ENCODE data around the gene SIM1. TPM values are rescaled to one million over a fixed set of nuclear protein-coding genes. Genes with fewer than 3 reads are reported as not detected.

SIM1 gene
- total and polyA plus RNA-seq, 12 donors, result not detected

DNA sequence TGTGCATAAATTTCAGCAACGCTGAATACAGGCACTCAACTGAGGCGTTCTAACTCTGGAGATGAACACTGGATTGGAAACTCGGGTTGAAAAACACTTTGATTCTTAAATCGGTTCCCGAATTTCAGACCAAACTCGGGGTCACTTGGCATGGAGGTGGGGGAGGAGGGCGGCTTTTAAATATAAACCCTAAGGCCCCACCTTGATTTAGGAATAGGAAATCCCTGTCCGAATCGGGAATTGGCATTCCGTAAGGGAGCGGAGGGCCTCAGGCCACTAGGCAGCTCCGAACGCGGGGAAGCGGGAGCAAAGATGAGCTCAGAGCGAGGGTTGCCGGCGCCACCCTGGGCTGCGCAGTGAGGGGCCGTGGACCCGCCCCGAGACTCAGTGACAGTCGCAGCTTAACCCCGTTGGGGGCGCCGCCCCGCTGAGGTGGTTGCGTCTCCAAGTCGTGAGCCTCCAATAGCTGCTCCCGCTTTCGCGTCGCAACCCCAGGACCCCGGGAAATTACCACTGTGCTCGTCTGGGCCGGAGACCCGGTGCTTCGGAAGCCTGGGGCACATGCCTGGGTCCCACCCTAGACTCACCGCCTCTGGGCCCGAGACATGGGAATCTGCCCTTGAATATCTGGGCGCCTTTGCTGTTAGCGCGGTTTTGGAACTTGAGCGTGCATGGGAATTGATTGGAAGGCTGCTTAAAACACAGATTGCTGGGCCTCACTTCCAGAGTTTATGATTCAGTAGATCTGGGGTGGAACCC lies 4.6 kb upstream of the SIM1 start:
- Histone ChIP-seq H3K36me3 (no peaks in the 10 kb centered on the region), H3K4me1 (peaks cover 0 to 26% (median 11%) of the 10 kb centered on the region in 9 donors), H3K27ac (no peak overlapping the region), H3K9me3 (no peaks in the 10 kb centered on the region), H3K27me3 (peaks cover 31 to 100% (median 100%) of the 10 kb centered on the region in 7 donors), H3K4me3 (no peak overlapping the region)
- TF ChIP-seq, protein P1, sequence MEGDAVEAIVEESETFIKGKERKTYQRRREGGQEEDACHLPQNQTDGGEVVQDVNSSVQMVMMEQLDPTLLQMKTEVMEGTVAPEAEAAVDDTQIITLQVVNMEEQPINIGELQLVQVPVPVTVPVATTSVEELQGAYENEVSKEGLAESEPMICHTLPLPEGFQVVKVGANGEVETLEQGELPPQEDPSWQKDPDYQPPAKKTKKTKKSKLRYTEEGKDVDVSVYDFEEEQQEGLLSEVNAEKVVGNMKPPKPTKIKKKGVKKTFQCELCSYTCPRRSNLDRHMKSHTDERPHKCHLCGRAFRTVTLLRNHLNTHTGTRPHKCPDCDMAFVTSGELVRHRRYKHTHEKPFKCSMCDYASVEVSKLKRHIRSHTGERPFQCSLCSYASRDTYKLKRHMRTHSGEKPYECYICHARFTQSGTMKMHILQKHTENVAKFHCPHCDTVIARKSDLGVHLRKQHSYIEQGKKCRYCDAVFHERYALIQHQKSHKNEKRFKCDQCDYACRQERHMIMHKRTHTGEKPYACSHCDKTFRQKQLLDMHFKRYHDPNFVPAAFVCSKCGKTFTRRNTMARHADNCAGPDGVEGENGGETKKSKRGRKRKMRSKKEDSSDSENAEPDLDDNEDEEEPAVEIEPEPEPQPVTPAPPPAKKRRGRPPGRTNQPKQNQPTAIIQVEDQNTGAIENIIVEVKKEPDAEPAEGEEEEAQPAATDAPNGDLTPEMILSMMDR (IDR thresholded peaks at IDR 0.05), result no peak
- ATAC-seq (no peak), DNase-seq (no peak)
- intact Hi-C loops (cut with DNase I), result no loop called here
- whole genome bisulfite sequencing, 2 donors, result 11 to 12% methylated on average over 44 of the region's 44 CpGs

DNA sequence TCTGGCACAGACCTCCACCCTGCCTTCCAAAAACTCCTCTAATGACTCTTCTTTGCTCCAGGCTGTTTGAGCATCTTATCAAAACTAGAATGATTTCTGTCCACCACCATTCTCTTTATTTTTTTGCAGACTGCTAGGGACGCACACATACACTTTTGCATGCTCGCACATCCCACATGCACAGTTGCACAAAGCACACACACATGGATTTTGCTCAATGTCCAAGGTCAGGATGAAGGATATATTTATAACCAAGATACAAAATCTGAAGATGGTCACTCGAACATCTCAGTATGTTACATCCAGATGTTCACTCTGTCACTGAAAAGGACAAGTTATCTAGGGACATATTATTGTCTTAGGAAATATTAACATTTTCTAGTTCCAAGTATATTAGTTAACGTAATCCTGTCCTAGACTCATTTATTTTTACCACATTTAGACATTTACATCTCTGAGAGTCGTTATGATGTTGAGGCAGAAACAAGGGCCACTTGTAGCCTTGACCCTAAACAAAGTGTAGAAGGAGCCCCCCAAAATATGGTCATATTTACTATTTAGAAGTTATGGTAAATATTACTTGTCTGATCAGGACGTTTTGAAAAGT lies 3.4 kb upstream of the SIM1 start:
- H3K27me3 ChIP-seq, result peaks cover 39 to 100% (median 100%) of the 10 kb centered on the region in 7 donors
- 20 to 23% methylated on average over 6 of the region's 6 CpGs for WGBS, 2 donors
- H3K4me1 ChIP-seq, result peaks cover 0 to 38% (median 16%) of the 10 kb centered on the region in 9 donors
- no peak overlapping the region for H3K4me3 ChIP-seq
- no peaks in the 10 kb centered on the region for H3K9me3 ChIP-seq
- DNase-seq (no peak), ATAC-seq (no peak)
- intact Hi-C loops (cut with DNase I), result no loop called here
- TF ChIP-seq, protein P1 (IDR thresholded peaks at IDR 0.05), result no peak
- H3K36me3 ChIP-seq, result no peaks in the 10 kb centered on the region
- H3K27ac ChIP-seq, result no peak overlapping the region

DNA sequence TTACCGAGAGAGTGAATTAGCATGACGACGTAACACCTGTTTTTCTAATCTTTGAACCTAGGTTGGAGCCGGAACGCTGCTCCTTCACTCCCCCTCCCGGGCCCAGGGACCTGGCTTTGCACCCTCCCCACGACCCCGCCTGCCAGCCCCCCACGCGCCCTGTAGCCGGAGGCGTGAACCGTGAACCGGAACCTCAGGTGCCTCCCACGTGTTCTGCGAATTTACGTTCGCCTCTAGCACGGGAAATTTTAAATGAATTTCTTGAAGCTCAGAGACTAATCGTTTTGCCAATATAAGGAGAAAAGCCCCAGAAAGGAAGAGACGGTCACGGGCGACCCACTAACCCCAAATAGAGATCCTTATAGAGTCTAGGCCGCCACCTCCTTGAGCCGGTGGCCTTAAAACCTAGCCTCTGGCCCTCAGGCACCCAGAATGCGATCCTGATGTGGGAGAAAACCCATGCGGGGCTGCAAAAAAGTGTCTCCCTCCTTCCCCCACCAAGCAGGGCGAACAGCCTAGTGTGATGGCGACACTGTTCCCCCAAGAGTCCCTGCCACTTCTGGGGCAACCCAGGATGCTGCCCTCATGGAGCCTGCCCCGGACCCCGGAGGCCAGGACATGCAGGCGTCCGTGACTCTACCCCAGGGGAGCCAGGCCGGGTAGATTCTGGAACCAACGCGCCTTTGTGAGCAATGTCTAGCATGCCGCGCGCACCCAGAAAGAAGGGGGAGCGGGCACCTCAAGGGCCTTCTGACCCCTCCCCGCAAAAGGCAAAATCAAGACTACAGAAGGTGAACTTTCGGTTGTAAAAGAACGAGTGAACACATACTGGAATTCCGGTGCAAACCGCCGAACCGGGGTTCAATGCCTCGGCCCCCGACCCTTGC lies 2.7 kb upstream of the SIM1 start:
- intact Hi-C loops (cut with DNase I), result no loop called here
- peaks cover 0 to 38% (median 16%) of the 10 kb centered on the region in 9 donors for H3K4me1 ChIP-seq
- ATAC-seq (no peak), DNase-seq (no peak)
- H3K9me3 ChIP-seq, result no peaks in the 10 kb centered on the region
- no peaks in the 10 kb centered on the region for H3K36me3 ChIP-seq
- 5 to 7% methylated on average over 47 to 49 of the region's 49 CpGs for WGBS, 2 donors
- H3K27ac ChIP-seq, result no peak overlapping the region
- peaks cover 44 to 100% (median 100%) of the 10 kb centered on the region in 7 donors for H3K27me3 ChIP-seq
- no peak overlapping the region for H3K4me3 ChIP-seq
- TF ChIP-seq, protein P1 (IDR thresholded peaks at IDR 0.05), result no peak

Measured in heart right ventricle (tissue), 16 donors.